Ovary (tissue), 3 donors: ENCODE results near the gene DKK3.

Source experiments
- CTCF ChIP-seq, 3 donors: fragments of 450-650 bp in 2 of 3; fragments of 200-600 bp in 1 of 3; IDR thresholded peaks; one replicate each; pipeline versions ENCODE4 v1.5.1 to v1.8.0; 2016 to 2022; ENCODE audit warnings: antibody characterized with exemption in 3 of 3, mild to moderate bottlenecking in 1 of 3
- EP300 ChIP-seq: sonication (generic); formaldehyde crosslinking; IDR thresholded peaks from one replicate; pipeline ENCODE4 v1.6.1; 2017; ENCODE audit warnings: antibody characterized with exemption
- POLR2A ChIP-seq: fragments of 450-650 bp; IDR thresholded peaks from one replicate; pipeline ENCODE4 v1.6.1; 2017; ENCODE audit warnings: antibody characterized with exemption, mild to moderate bottlenecking, moderate library complexity
- donor health status: DM: no; HTN: no; CAD: no.

- no peak for TF ChIP-seq CTCF (IDR thresholded peaks at IDR 0.05)
- TF ChIP-seq EP300 = no peak
- TF ChIP-seq POLR2A = no peak
Measured at GRCh38 chr11:12001186-12001585, 7.2 kb downstream of the DKK3 start.
